Neuron (in vitro differentiated cells): Measurements from ENCODE around the gene AUNIP.

ENCODE experiments used
- H2AFZ ChIP-seq: one replicate; pipeline ENCODE4 v1.6.1; 2013; ENCODE audit warnings: low read depth, mild to moderate bottlenecking, inconsistent platforms, low read length, moderate library complexity
- H3K27me3 ChIP-seq: one replicate; pipeline ENCODE4 v1.6.1; 2013; ENCODE audit warnings: low read length; ENCODE audit not compliant: insufficient read depth
- H3K36me3 ChIP-seq: one replicate; pipeline ENCODE4 v1.6.1; 2013; ENCODE audit warnings: low read length; ENCODE audit not compliant: insufficient read depth
- H3K4me1 ChIP-seq: one replicate; pipeline ENCODE4 v1.6.1; 2013; ENCODE audit warnings: low read length; ENCODE audit not compliant: insufficient read depth
- H3K4me3 ChIP-seq: 2 replicates; pipeline ENCODE4 v1.5.1; 2013; ENCODE audit warnings: mild to moderate bottlenecking, low read length, moderate library complexity
- H3K9me3 ChIP-seq: one replicate; pipeline ENCODE4 v1.6.1; 2013; ENCODE audit warnings: low read length

The AUNIP gene

GRCh38 chr1:25804244-25804963 lies 54.9 kb downstream of the AUNIP start:
- Histone ChIP-seq H3K4me3 (no peak overlapping the region), H3K9me3 (no peaks in the 10 kb centered on the region), H3K36me3 (peaks cover 28% of the 10 kb centered on the region), H3K27me3 (no peaks in the 10 kb centered on the region), H3K4me1 (peaks cover 28% of the 10 kb centered on the region), H2AFZ (no peak overlapping the region)

- H3K27me3 ChIP-seq, result no peaks in the 10 kb centered on the region
- peaks cover 31% of the 10 kb centered on the region for H3K4me1 ChIP-seq
- no peak overlapping the region for H3K4me3 ChIP-seq
- peaks cover 18% of the 10 kb centered on the region for H3K36me3 ChIP-seq
- H2AFZ ChIP-seq, result no peak overlapping the region
- no peaks in the 10 kb centered on the region for H3K9me3 ChIP-seq
Measured at GRCh38 chr1:25803368-25803767, 55.9 kb downstream of the AUNIP start.

- no peaks in the 10 kb centered on the region for H3K27me3 ChIP-seq
- H3K36me3 ChIP-seq, result peaks cover 16% of the 10 kb centered on the region
- no peak overlapping the region for H2AFZ ChIP-seq
Measured at GRCh38 chr1:25802915-25803314, 56.3 kb downstream of the AUNIP start.

GRCh38 chr1:25800703-25801377 lies 58.4 kb downstream of the AUNIP start:
- no peaks in the 10 kb centered on the region for H3K9me3 ChIP-seq
- no peak overlapping the region for H2AFZ ChIP-seq
- no peaks in the 10 kb centered on the region for H3K27me3 ChIP-seq
- peaks cover 31% of the 10 kb centered on the region for H3K4me1 ChIP-seq
- peaks cover 4% of the 10 kb centered on the region for H3K36me3 ChIP-seq
- peak overlapping the region; percentile 52 for H3K4me3 ChIP-seq

More at GRCh38 chr1:25802915-25803314, 56.3 kb downstream of the AUNIP start:
- H3K9me3 ChIP-seq, result no peaks in the 10 kb centered on the region
- H3K4me3 ChIP-seq, result no peak overlapping the region
- H3K4me1 ChIP-seq, result peaks cover 31% of the 10 kb centered on the region

- Histone ChIP-seq H3K9me3 (no peaks in the 10 kb centered on the region), H3K36me3 (no peaks in the 10 kb centered on the region), H3K4me3 (peak within 1 kb of the TSS; percentile 52), H3K4me1 (peaks cover 31% of the 10 kb centered on the region), H2AFZ (peak within 1 kb of the TSS; percentile 38), H3K27me3 (no peaks in the 10 kb centered on the region)
Measured at GRCh38 chr1:25799935-25800702, 59.1 kb downstream of the AUNIP start, which contains the start of gene SELENON. SELENON (plus strand) TSS chr1:25800193; CDS start chr1:25800231, 38 bp downstream.

GRCh38 chr1:25799352-25799934 lies 59.8 kb downstream of the AUNIP start:
- H2AFZ ChIP-seq, result peak overlapping the region; percentile 38
- peaks cover 26% of the 10 kb centered on the region for H3K4me1 ChIP-seq
- no peaks in the 10 kb centered on the region for H3K36me3 ChIP-seq
- no peaks in the 10 kb centered on the region for H3K27me3 ChIP-seq
- H3K4me3 ChIP-seq, result peak overlapping the region; percentile 46
- no peaks in the 10 kb centered on the region for H3K9me3 ChIP-seq

- H3K9me3 ChIP-seq, result no peaks in the 10 kb centered on the region
- no peaks in the 10 kb centered on the region for H3K36me3 ChIP-seq
- no peak overlapping the region for H2AFZ ChIP-seq
- peaks cover 21% of the 10 kb centered on the region for H3K4me1 ChIP-seq
- H3K27me3 ChIP-seq, result no peaks in the 10 kb centered on the region
- H3K4me3 ChIP-seq, result no peak overlapping the region
Measured at GRCh38 chr1:25798666-25799351, 60.4 kb downstream of the AUNIP start.

- no peaks in the 10 kb centered on the region for H3K36me3 ChIP-seq
- H2AFZ ChIP-seq, result no peak overlapping the region
- H3K27me3 ChIP-seq, result no peaks in the 10 kb centered on the region
- no peak overlapping the region for H3K4me3 ChIP-seq
- H3K4me1 ChIP-seq, result peaks cover 18% of the 10 kb centered on the region
- H3K9me3 ChIP-seq, result no peaks in the 10 kb centered on the region
Measured at GRCh38 chr1:25797939-25798338, 61.3 kb downstream of the AUNIP start.

GRCh38 chr1:25796811-25797458 lies 62.3 kb downstream of the AUNIP start:
- Histone ChIP-seq H3K4me1 (peaks cover 16% of the 10 kb centered on the region), H3K27me3 (no peaks in the 10 kb centered on the region), H3K36me3 (no peaks in the 10 kb centered on the region), H2AFZ (no peak overlapping the region), H3K9me3 (no peaks in the 10 kb centered on the region), H3K4me3 (no peak overlapping the region)

- H3K36me3 ChIP-seq, result no peaks in the 10 kb centered on the region
- H3K9me3 ChIP-seq, result no peaks in the 10 kb centered on the region
- H3K27me3 ChIP-seq, result no peaks in the 10 kb centered on the region
- peaks cover 23% of the 10 kb centered on the region for H3K4me1 ChIP-seq
- H2AFZ ChIP-seq, result no peak overlapping the region
- no peak overlapping the region for H3K4me3 ChIP-seq
Measured at GRCh38 chr1:25795946-25796810, 63.1 kb downstream of the AUNIP start.

GRCh38 chr1:25795211-25795610 lies 64.0 kb downstream of the AUNIP start:
- H3K4me3 ChIP-seq, result no peak overlapping the region
- H3K9me3 ChIP-seq, result no peaks in the 10 kb centered on the region
- H3K36me3 ChIP-seq, result no peaks in the 10 kb centered on the region
- no peak overlapping the region for H2AFZ ChIP-seq
- H3K27me3 ChIP-seq, result no peaks in the 10 kb centered on the region
- peaks cover 25% of the 10 kb centered on the region for H3K4me1 ChIP-seq
